ENCODE results near the gene ABCC11.

The ABCC11 gene

GRCh38 chr16:48247311-48247710, at the start of gene ABCC11:
Gene ABCC11, minus strand, starts transcription at chr16:48247539. Its CDS starts 15,618 bp downstream, at chr16:48231921.
- no peak for DNase-seq

GRCh38 chr16:48295488-48296281, 48.3 kb upstream of the ABCC11 start:
- no peak for DNase-seq

DNA sequence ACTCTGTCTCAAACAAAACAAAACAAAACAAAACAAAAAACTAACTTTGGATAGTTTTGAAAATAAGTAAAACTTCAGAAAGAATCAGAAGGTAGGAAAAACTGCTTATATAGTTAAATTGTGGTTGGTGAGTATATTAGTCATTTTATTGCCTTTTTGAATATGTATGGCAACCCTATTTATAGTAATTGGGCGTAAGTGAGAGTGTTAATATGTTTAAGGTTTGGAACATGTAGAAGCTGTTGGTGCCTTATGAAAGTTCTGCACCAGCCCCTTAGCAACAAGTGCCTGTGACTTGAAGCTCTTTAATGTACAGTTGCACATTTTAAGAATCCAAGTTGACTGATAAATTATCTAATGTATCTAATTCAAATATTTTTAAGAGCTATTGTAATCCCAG, 47.4 kb upstream of the ABCC11 start:
- no peak for DNase-seq

DNA sequence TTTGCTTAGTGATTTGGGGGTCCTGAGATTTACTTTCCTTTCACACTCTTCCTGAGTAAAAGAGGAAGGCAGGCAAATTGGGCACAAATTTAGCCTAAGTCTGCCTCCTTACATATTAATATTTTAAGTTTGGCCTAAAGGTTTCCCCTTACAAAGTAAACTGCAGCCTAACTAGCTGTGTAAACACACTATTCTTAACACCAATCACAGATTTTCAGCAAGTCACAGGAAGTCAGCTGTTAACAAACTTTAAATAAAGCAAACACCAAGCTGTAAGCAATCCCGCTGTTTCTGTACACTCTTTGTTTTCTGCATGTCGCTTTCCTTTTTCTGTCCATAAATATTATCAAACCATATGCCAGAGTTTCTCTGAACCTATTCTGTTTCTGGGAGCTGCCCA, 45.1 kb upstream of the ABCC11 start:
- DNase-seq: no peak

GRCh38 chr16:48291754-48292153, 44.4 kb upstream of the ABCC11 start:
- no peak for DNase-seq

GRCh38 chr16:48291303-48291702, 44.0 kb upstream of the ABCC11 start:
- no peak for DNase-seq

- no peak for DNase-seq
These were observed 39.9 kb upstream of the ABCC11 start for GRCh38 chr16:48287239-48287638.

GRCh38 chr16:48284772-48285409, 37.6 kb upstream of the ABCC11 start:
- DNase-seq: no peak

GRCh38 chr16:48282636-48283263, 35.4 kb upstream of the ABCC11 start:
- no peak for DNase-seq

DNA sequence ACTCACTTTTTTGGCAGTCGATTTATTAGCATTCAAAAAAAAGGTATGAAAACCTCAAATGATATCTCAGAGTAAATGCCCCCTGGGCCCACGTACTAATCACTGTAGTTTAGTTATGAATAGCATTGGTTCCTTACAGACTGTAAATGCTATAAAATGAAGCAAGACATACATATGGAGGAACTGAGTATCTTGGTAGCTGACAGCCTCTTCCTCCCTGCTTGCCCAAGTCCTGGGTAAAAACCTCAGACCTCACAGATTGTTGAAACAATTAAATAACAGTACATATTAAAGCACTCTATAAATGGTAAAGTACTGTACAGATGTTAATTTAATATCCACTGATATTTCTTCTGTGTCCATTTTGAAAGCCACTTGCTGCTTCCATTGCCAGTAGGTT, 33.2 kb upstream of the ABCC11 start:
- no peak for DNase-seq

- DNase-seq: no peak
These were observed 31.9 kb upstream of the ABCC11 start for GRCh38 chr16:48279199-48279598.

GRCh38 chr16:48277158-48277557, 29.8 kb upstream of the ABCC11 start:
- no peak for DNase-seq

DNA sequence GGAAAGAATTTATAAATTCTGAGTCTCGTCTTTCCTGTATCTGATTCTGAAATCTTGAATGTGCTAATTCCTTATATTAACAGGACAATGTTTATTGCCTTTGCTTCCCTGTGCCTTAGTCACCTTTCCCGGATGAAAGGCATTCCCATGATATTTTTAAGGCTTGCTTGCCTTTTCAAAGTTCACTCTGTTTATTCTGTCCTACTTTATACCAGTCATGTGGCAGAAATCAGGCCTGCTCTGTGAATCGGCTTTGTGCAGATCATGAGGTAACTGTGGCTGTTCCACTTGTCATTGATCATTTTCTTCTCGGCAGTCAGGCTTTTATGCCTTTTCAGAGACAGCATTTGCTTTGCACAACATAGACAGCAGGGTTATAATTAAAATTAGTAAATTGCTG, 28.8 kb upstream of the ABCC11 start:
- DNase-seq: no peak

- DNase-seq: no peak
These were observed 27.1 kb upstream of the ABCC11 start for GRCh38 chr16:48274476-48274875.

DNA sequence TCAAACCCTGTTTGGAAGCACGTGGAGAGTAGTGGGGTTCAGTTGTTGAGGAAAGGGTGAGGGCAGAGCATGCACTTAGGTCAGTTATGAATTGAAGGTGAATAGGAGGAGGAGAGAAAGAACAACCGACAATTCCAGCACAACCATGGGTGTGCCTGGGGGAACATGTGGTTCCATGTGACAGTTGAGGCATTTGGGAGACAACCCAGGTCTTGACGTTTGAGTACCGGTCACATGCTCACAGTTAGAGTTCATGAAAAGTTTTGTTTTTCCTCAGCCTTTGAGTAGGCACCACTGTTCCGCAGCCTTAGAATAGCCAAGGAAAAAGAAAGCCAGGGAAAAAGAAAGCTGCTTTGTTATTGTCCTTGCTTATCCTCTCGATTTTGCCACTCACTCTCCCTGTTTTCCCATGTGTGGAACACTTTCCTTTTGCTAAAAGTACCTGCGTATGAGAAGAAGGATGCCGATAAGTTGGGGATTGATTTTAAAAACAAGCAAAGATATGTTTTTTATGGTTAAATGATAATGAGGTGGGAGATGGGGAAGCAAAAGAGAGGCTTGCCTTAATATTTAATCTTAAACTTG, 25.6 kb upstream of the ABCC11 start:
- DNase-seq: no peak

- no peak for DNase-seq
These were observed 24.4 kb upstream of the ABCC11 start for GRCh38 chr16:48271728-48272127.

- DNase-seq: no peak
These were observed 21.7 kb upstream of the ABCC11 start for GRCh38 chr16:48269011-48269410.

- no peak for DNase-seq
These were observed 15.3 kb upstream of the ABCC11 start for GRCh38 chr16:48262631-48263030.

DNA sequence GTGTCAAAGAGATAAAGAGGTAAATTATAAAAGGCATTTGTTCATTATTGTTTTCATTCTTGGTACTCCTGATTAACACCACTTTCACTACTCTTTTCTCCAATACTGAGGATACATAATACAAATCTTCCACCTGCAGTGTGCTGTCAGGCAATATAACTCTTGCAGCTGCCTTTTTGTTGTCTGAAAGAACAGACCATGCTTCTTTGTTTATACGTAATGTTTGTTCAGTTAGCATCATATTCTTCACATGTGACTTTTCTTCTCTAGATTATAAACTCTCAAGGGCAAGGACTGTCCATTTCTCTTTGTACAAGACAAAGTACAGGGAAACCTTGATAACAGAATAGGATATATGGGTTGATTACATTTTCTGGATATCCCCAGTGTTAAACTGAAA, 14.2 kb upstream of the ABCC11 start:
- no peak for DNase-seq

DNA sequence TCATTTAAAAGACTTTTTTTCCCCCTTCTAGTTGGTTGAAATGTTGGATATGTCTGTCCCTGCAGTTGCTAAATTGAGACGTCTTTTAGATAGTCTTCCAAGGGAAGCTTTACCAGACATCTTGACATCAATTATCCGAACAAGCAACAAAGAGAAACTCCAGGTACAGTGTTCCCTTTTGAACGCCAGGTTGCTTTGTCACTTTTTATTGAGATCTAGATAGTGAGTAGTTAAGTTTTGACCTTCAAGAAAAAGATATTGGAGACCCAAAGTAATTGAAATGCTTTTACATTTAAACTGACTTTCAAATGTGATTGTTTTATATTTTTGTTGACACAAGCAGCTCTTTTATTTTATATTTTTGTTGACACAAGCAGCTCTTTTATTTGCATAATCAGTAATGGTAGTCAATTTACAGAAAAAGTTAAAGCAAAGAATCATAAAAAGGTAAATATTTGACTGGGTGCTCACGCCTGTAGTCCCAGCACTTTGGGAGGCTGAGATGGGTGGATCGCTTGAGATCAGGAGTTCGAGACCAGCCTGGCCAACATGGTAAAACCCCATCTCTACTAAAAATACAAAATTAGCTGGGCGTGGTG, 9.3 kb upstream of the ABCC11 start:
- no peak for DNase-seq

- no peak for DNase-seq
These were observed 4.7 kb upstream of the ABCC11 start for GRCh38 chr16:48252013-48252412.

GRCh38 chr16:48250520-48251278, 3.4 kb upstream of the ABCC11 start:
- no peak for DNase-seq

GRCh38 chr16:48246066-48246465, 1.3 kb downstream of the ABCC11 start:
- no peak for DNase-seq

Data from NCI-H526 treated with DMSO at 0.1 percent for 48 hours (cell line).